ENCODE results near the gene PICK1.

Gene PICK1

GRCh38 chr22:38056969-38057891 is at the start of gene PICK1:
PICK1 (plus strand) TSS chr22:38057404; CDS start chr22:38057810, 406 bp downstream.
- peak; percentile 47 to 64 for DNase-seq

DNA sequence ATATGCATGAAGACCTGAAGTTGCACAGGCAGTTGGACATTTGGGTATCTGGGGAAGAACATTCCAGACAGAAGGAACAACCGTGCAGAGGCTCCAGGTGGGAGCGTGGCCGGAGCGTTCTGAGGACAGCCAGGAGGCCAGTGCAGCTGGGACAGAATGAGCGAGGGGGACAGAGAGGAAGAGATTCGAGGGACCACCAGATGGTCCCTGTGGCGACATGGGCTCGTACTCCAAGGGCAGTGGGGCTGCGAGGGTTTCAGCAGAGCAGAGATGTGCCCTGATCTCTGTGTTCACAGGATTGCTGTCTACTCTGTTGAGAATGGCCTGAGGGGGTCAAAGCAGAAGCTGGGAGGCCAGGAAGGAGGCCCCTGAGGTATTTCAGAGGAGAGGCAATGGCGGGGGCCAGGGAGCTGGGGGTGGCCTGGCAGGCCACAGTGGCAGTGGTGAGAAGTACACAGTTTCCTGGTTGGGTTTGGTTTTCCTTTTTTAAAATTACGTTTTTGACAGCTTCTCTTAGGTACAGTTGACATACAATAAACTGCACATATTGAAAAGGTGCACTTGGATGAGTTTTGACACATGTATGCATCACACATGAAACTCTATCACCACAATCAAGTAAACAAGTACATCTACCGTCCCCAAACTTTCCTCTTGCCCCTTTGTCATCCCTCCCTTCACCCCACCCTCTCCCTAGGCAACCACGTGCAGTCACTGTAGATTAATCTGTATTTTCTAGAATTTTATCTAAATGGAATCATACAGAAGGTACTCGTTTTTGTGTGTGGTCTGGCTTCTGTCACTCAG is 48.0 kb upstream of the PICK1 start:
- DNase-seq, result no peak

- no peak for DNase-seq
Measured at GRCh38 chr22:38012604-38013072, 44.6 kb upstream of the PICK1 start.

- no peak for DNase-seq
Measured at GRCh38 chr22:38014083-38014482, 43.1 kb upstream of the PICK1 start.

DNA sequence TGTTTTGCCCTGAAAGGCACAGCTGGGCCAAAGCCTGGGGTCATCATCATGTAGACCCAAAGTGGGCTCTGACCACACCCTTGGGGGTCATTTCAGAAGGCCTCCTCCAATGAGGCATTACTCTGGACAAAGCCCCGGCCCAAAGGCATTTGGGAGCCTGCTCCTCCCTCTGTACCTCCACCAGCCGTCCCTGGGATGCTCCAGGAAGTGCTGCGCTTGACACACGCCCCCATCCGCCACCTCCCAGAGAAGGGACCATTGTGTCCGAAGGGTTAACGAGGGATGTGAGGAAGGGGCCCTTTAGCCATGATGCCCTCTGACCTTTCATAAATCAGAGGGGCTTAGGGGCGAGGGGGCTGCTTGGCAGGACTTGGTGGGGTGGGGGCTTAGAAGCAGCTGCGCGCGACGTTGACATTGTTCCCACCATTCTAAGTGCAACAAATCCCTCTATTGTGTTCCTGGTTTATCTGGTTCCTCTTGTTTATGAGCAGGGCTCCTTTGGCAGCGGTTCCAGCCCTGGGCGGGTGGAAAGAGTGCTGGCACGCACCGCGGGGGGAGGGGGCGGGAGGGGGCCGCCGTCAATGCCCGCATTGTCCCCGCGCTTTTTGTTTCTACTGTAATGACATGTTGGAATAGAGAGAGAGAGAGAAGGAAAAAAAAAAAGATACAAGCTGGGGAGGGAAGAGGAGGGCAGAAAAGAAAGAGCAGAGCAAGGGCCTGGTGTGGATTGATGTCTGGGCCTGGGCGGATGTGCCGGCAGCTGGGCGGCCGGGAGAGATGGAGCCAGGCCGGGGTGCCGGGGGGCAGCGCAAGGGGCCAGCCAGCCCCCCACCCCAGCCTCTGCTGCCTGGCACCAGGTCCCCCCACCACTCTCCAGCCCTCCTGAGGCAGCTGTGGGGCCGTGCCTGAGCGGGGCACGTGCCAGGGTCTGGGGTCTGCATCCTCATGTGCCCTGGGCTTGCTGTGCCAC is 40.7 kb upstream of the PICK1 start:
- DNase-seq, result no peak

DNA sequence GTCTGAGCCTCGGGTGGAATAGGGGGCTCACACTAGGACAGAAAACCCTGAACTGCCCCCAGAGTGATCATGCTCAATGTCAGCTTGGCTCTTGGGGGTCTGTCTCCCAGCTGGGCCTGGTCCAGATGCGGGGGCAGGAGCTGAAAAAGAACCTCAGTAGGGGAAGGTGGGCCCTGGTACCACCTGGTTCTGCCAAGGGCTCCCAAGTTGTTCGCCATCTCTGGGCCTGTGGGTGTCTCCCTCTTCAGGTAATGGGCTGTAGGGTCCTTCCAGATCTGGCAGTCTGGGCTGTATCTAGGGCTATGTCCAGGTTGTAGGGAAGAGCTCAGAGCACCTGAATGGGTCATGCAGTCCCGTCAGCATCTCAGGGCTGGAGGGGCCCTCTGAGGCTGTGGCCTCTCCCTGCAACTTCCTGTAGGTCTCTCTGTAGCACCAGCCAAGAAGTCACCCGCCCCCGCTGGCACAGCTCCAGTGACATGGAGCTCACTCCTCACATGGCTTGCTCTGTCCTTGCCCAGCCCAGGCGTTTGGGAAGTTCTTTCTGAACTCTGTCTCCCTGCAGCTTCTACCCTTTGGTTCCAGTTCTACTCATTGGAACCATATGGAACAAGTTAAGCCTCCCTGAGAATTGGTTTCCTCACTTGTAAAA is 39.8 kb upstream of the PICK1 start:
- no peak for DNase-seq

DNA sequence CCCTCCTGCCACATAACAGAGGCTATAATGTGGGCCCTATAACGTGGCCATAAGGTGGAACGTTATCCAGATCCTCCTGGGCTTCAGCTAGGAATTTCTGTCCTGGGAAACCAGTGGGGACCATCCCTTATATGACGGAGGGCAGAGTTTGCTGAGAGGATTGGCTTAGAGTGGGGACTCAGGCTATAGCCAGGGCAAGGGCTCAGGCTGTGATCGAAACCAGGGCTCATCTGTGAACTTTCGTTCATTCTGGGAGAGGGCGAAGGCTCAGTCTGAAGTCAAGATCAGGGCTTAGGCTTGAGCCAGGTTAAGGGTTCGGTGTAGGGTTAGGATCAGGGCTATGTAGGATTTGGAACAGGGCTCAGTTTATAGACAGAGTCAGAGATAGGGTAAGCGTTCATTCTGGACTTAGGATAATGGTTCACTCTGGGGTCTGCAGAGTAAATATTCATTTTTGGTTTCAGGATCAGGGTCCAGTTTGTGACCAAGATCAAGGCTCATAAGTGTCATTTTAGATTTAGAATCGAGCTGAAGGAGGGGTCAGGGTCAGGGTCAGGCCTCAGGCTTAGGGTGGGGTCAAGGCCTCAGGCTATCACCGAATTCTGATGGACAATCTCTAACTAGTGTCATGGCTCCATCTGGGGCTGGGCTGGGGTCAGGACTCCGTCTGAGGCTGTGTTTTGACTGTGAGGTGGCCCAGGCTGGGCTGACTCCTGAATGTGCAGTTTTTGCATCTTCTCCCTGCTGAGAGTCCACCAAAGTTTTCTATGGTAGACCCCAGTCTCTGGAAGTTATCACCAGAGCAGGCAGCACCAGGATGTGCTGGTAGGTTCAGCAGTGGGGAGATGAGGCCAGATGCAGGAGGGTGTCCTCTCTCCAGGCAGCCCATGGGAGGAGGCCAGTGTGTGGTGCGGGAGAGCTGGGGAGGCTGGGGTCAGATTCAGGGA is 39.0 kb upstream of the PICK1 start:
- DNase-seq, result no peak

DNA sequence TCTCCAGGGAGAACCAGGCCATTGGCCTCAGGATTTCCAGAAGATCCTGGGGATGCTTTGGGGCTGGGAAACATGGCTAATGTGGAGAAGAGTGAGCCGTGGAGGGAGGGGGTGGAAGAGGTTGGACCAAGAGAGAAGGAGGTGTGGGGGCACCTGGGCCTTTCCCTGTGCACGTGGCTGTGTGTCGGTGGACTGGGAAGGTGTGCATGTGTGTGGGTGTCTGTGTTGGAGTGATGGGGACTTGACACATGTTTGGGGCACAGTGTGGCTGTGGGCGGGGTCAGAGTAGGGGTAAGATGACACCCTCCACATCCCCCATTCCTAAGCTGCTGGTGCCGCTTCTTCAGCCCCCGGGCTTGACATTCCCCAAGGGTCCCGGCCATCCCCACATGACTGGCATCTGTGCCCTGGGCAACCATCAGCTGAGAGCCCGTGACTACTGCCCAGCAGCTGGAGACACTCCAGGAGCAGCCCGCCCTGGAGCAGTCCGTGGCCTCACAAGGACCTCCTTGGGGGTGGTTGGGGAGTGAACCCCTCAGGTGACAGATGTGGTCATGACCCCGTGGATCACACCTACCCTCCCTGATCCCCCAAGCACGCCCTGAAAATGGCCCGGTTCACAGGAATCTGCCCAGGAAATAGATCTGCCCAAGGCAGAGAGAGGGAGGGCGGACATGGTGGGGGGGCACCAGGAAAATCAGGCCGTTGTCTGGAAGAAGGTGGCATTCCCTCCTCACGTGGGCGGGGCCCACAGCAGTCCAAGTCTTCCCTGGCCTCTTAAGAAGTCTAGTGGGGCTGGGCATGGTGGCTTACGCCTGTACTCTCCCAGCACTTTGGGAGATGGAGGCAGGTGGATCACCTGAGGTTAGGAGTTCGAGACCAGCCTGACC is 38.0 kb upstream of the PICK1 start:
- no peak for DNase-seq

GRCh38 chr22:38021206-38021605 is 36.0 kb upstream of the PICK1 start:
- no peak for DNase-seq

DNA sequence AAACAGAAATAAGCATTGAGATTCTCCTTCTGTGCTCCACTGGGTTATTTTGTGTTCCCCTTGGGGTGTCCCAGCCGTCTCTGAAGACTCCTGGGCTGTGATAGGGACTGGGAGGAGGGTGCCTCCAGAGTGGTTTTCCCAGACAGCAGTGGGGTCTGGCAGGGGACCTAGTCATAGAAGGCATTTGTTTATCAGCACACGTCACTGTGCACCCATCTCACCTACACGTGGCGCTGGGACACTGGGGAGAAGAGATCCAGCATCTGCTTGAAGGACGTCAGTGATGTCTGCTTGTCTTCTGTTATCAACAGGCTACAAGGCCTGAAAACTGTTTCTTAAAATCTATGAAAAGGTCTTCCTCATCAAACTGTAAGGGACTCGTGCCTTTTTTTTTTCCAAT is 34.2 kb upstream of the PICK1 start:
- DNase-seq, result no peak

DNA sequence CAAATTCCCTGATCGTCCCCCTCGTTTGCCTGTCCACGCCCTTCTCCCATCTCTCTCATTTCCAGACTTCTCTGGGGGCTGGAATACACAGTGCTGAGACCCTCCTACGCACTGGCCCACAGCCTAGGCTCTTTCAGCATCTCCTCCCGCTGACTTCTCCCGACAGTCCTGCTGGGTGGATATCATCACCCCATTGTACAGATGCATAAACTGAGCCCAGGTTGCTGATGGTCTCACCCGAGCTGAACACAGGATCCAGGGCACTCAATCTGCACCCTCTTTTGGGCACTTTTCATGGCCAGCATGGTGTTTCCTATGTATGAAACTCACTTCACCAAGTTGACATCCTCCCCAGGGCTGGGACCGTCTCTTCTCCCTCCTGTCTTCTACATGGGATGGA is 31.7 kb upstream of the PICK1 start:
- no peak for DNase-seq

DNA sequence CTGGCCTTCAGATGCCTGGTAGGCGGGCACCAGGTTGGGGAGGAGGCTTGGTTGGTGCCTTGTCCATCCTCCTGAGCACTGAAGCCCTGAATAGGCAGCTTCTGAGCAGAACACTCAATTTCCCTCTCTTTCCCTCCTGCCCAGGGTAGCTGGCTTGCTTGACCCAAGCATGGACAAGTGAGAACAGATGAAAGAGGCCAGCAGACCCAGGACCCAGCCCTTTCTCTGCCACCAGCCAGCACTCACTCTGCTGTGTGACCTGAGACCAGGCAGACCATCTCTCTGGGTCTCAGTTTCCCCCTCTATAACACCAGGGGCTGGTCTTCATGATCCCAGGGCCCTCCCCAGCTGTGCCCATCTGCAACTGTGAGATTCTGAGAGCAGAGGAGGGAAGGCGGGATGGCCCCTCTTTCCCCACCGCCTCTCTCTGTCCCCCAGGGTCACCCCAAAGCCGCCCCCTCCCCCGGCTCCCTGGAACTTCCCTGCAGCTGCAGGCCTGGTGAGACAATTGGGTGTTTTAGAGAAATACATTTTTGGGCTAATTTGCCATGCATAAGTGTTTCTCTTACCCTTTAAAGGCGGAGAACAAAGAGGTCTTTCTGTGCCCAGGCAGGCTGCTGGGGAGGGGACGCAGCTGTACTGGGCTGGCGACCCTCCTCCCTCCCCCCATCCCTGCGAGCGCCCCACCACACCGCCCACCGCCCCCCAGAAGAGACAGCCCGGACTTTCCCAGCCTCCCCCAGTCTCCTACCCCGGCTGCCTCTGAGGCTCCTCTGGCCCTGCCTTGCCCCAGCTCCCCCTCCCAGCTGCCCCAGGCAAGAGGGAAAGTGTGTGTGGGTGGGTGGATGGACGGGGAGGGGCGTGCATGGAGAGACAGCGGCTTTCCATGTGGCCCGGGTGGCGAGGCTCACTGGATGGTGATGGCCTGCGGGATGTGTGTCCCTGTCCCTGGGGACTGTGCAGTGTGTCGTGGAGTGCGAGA is 30.8 kb upstream of the PICK1 start:
- no peak for DNase-seq

- DNase-seq, result no peak
Measured at GRCh38 chr22:38027487-38027886, 29.7 kb upstream of the PICK1 start.

DNA sequence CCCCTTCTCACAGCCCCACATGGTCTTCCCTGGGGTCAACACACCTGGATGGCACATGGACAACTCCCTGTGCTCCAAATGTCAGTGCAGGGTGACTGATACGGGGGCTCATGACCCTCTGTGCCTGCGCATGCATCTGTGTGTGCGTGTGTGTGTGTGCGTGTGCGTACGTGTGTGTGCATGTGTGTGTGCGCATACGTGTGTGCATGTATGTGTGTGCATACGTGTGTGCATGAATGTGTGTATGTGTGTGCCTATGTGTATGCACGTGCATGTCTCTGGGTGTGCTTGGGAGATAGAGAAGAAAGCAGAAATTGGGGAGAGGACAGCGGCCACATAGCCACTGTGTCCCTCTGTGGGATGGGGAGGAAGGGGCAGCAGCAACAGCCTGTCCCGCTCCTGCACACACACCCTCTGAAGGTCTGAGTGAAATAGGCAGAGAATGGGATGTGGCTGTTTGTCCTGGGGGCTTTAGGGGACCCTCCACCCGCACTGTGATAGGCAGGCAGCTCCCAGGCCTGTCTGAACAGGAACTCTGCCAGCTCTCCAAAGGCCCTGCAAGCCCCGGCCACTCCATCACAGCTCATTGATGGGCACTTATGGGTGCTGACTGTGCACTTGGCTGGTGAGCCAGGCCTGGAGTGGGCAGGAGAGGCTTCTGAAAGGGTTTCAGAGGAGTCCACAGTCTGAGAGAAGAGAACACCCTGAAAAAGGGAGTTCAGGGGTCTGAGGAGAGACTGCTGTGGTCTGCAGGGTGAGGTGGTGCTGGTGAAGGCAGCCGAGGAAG is 28.7 kb upstream of the PICK1 start:
- no peak for DNase-seq

DNA sequence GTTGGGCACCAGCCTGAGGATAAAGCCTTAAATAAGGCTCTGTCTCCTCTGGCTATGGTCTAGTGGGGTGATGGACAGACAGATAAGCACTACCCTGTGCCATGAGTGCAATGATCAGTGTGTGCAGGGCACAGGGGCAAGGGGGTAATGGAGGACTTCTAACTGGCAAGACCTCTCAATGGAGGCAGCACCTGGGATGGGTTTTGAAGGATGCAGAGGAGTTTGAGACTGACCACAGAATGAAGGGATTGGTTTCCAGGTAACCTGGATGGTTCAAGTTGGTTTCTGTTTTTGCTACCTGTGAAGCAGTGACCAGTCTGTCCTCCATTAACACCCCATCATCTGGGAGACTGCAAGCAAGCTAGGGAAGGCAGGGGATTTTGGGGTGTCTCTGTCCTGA is 27.8 kb upstream of the PICK1 start:
- no peak for DNase-seq

- DNase-seq, result no peak
Measured at GRCh38 chr22:38029901-38030300, 27.3 kb upstream of the PICK1 start.

GRCh38 chr22:38030311-38031133 is 26.7 kb upstream of the PICK1 start:
- DNase-seq, result no peak
